Neural cell (in vitro differentiated cells): Measurements from ENCODE around the gene PSMD3.
"Not testable (repeated sequence)": the region's sequence is repeated elsewhere in the genome, so short reads cannot be mapped to it uniquely, and the experiment has no call there.

Source experiments
- CTCF ChIP-seq: fragments of 450-650 bp; IDR thresholded peaks from 2 replicates; pipeline ENCODE4 v1.5.1; 2014; ENCODE audit warnings: antibody characterized with exemption, mild to moderate bottlenecking, moderate library complexity; ENCODE audit not compliant: poor library complexity, severe bottlenecking
- EP300 ChIP-seq: fragments of 450-650 bp; conservative IDR thresholded peaks from 2 replicates; pipeline ENCODE4 v1.6.1; 2014; ENCODE audit warnings: antibody characterized with exemption, mild to moderate bottlenecking, moderate library complexity; ENCODE audit not compliant: poor library complexity, severe bottlenecking
- EZH2 ChIP-seq: fragments of 200-600, 300-800 bp; shearing (Covaris generic), sonication (generic); IDR thresholded peaks from 2 replicates; pipeline ENCODE4 v1.6.1; 2014; ENCODE audit warnings: antibody characterized with exemption, low read length, borderline replicate concordance, mild to moderate bottlenecking; ENCODE audit not compliant: insufficient read depth, poor library complexity, severe bottlenecking
- POLR2AphosphoS5 ChIP-seq: IDR thresholded peaks from 2 replicates; pipeline ENCODE4 v1.6.1; 2012
- RAD21 ChIP-seq: fragments of 450-650 bp; conservative IDR thresholded peaks from 2 replicates; pipeline ENCODE4 v1.6.1; 2014; ENCODE audit warnings: antibody characterized with exemption, mild to moderate bottlenecking, moderate library complexity
- SMC3 ChIP-seq: fragments of 450-650 bp; conservative IDR thresholded peaks from 2 replicates; pipeline ENCODE4 v1.6.1; 2014; ENCODE audit warnings: antibody characterized with exemption, mild to moderate bottlenecking, moderate library complexity; ENCODE audit not compliant: poor library complexity
- TAF1 ChIP-seq: IDR thresholded peaks from 2 replicates; pipeline ENCODE4 v1.6.1; 2012; ENCODE audit warnings: low read depth

GRCh38 chr17:40001335-40001734 is 20.7 kb downstream of the PSMD3 start:
- TF ChIP-seq CTCF, EP300, POLR2AphosphoS5, EZH2, SMC3, TAF1, RAD21: not testable (repeated sequence)
